GM12872 (cell line): Measurements from ENCODE around the gene PRR7.
A peak's percentile ranks its signal among the peaks of the same experiment; 100 is the strongest.

ENCODE experiments used
- CTCF ChIP-seq: IDR thresholded peaks from 3 replicates; pipeline ENCODE4 v1.5.1; 2011; ENCODE audit warnings: low read depth, mild to moderate bottlenecking, low read length, moderate library complexity; ENCODE audit not compliant: insufficient read depth

Gene PRR7

GRCh38 chr5:177494346-177495195, 48.0 kb downstream of the PRR7 start:
- peak; percentile 27; the same call in 1 of the 3 replicates for TF ChIP-seq CTCF

GRCh38 chr5:177495243-177496060, 48.8 kb downstream of the PRR7 start:
- no peak for TF ChIP-seq CTCF

DNA sequence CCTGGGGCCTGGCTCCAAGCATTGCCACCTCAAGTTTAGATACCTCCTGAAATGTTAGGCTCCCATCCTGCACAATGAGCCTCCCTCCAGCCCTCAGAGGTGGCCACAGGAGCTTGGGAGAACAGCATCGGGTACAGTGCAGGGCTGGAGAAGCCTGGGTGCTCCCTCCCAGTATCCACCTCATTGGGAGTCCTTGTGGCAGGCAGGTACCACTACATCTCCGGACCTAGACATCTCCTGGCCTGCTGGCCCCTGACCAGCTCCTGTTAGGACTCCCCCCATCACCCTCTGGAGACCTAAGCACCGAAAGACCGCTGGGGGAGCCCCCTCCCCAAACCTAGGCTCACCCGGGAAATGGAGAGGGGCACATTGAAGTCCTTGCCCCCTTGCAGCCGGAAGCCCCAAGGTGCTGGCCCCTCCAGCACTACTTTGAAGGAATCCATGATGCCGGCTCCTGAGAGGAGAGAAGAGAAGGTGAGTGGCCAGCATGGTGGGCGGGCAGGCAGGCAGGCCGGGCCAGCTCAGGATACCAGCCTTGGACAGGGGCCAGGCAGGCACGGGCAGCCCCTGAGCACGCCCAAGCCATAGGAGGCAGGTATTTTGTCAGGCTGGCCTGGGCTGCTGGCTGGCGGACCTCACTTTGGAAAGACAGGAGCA, 49.6 kb downstream of the PRR7 start:
- peak; percentile 45; the same call in 2 of the 3 replicates for TF ChIP-seq CTCF

- no peak for TF ChIP-seq CTCF
Observed at GRCh38 chr5:177496727-177497291, 50.2 kb downstream of the PRR7 start.

DNA sequence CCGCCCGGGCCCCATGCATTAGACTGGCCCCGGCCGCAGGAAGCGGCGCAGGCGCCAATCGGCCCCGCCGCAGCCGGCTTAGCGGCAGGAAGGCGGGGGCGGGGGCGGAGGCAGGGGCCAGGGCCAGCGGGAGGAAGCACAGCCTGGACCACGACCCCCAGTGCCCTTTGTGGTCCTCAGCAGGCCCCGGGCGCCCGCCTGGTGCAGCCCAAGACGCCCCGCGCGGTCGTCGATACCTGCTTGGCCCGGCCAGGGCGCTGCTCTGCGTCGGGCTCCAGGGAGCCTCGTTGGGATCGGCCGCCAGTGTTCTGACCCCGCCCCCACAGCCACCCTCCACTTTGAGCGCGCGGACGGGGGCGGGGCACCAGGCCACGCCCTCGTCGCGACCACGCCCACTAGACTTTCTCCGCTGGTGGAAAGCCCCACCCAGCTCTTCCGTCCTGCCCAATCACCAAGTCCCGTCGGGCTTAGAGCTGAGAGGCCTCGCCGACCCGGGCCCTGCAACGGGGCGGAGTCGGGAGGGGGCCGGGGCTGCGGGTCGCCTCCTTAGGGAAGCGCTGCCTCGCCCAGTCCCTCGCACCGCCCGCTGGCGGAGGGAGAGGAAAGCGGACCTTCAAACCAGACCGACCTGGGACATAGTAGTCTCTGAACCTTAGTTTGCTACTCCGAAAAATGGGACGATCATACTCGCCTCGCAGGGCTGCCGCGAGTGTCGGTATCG, 50.8 kb downstream of the PRR7 start, which contains the start of gene PDLIM7:
Gene PDLIM7 (minus strand): TSS at position 313 of the 721 bp plus-strand sequence. CDS start 1,092 bp downstream, outside the sequence.
- 0 out of 3 replicates have a peak, but pooled peaks have one; percentile 11 for TF ChIP-seq CTCF

GRCh38 chr5:177498013-177498787, 51.6 kb downstream of the PRR7 start:
- no peak for TF ChIP-seq CTCF
